CD4-positive, alpha-beta memory T cell (primary cell): ENCODE data around the gene UNK. TPM values are rescaled to one million over a fixed set of nuclear protein-coding genes. Genes with fewer than 3 reads are reported as not detected.

Experiments used
- CTCF ChIA-PET: fragments of 350-600 bp; sonication (Branson Sonifier 250); formaldehyde crosslinking; loops from one replicate; lab custom pipeline; 2021; ENCODE audit warnings: inconsistent platforms; ENCODE audit not compliant: partially characterized antibody; lab: Charles Lee
- POLR2A ChIA-PET: fragments of 350-600 bp; sonication (Branson Sonifier 250); formaldehyde crosslinking; loops from one replicate; lab custom pipeline; 2021; ENCODE audit not compliant: partially characterized antibody; lab: Charles Lee
- DNase-seq, 5 donors: peaks; one replicate each; pipeline versions ENCODE4 v3.0.0 to v3.0.0-alpha.2; 2020 to 2022; ENCODE audit warnings: mixed read lengths in 1 of 5
- H3K27ac ChIP-seq: one replicate; pipeline ENCODE4 v1.7.0; 2013; ENCODE audit warnings: low read depth, low read length
- H3K27me3 ChIP-seq: 2 replicates; pipeline ENCODE4 v1.7.0; 2013; ENCODE audit warnings: mild to moderate bottlenecking, low read length, moderate library complexity; ENCODE audit not compliant: insufficient read depth
- H3K36me3 ChIP-seq: 2 replicates; pipeline ENCODE4 v1.7.0; 2013; ENCODE audit warnings: mild to moderate bottlenecking, low read length, moderate library complexity; ENCODE audit not compliant: insufficient read depth
- H3K4me1 ChIP-seq: 2 replicates; pipeline ENCODE4 v1.7.0; 2013; ENCODE audit warnings: mild to moderate bottlenecking, low read length, moderate library complexity; ENCODE audit not compliant: insufficient read depth
- H3K4me3 ChIP-seq, 2 donors: one replicate each; pipeline ENCODE4 v1.7.0; 2013; ENCODE audit warnings: low read length in 2 of 2, mild to moderate bottlenecking in 1 of 2
- H3K9me3 ChIP-seq, 2 donors: one replicate each; pipeline ENCODE4 v1.7.0; 2013; ENCODE audit warnings: low read length in 2 of 2, control low read depth in 1 of 2; ENCODE audit not compliant: control insufficient read depth in 1 of 2
- H3K27ac Mint-ChIP-seq, 7 donors: one replicate each; pipeline ENCODE4 v1.8.0; 2020 to 2021; ENCODE audit warnings: mixed read lengths in 7 of 7, mild to moderate bottlenecking in 6 of 7, inconsistent platforms in 3 of 7, moderate library complexity in 3 of 7
- H3K27me3 Mint-ChIP-seq, 2 donors: one replicate each; pipeline ENCODE4 v1.8.0; 2020 to 2021; ENCODE audit warnings: mixed read lengths in 2 of 2
- H3K36me3 Mint-ChIP-seq, 2 donors: one replicate each; pipeline ENCODE4 v1.8.0; 2020 to 2021; ENCODE audit warnings: mixed read lengths in 2 of 2, inconsistent platforms in 1 of 2, mild to moderate bottlenecking in 1 of 2
- H3K4me1 Mint-ChIP-seq, 4 donors: one replicate each; pipeline ENCODE4 v1.8.0; 2020 to 2021; ENCODE audit warnings: mixed read lengths in 4 of 4, mild to moderate bottlenecking in 1 of 4
- H3K4me3 Mint-ChIP-seq, 8 donors: one replicate each; pipeline ENCODE4 v1.8.0; 2020 to 2021; ENCODE audit warnings: mixed read lengths in 8 of 8, mild to moderate bottlenecking in 7 of 8, moderate library complexity in 6 of 8, inconsistent platforms in 3 of 8
- H3K9me3 Mint-ChIP-seq, 8 donors: one replicate each; pipeline ENCODE4 v1.8.0; 2020 to 2021; ENCODE audit warnings: mixed read lengths in 8 of 8, mild to moderate bottlenecking in 5 of 8, inconsistent platforms in 3 of 8, moderate library complexity in 1 of 8
- intact Hi-C: fragments of 100-400 bp; cut with micrococcal nuclease; formaldehyde crosslinking; loops from one replicate; pipeline ENCODE4 v1.15.1; 2023
- polyA plus RNA-seq, 2 donors: library from polyadenylated mRNA; unstranded; fragments of 300-500 nt; fragmentation: Illumina TruSeq; gene quantifications; one replicate each; pipeline ENCODE4 v1.2.3, GENCODE V29; 2021
- total RNA-seq, 2 experiments: library from RNA; stranded (reverse); gene quantifications; one replicate each; pipeline ENCODE4 v1.2.3, GENCODE V29; 2021

The UNK gene
- total and polyA plus RNA-seq, 4 experiments from 2014 or later = 22.2 to 48.1 (median 34.4) TPM

GRCh38 chr17:75822119-75822799, 37.7 kb downstream of the UNK start:
- DNase-seq = peak in 4 of 5 donors; percentile 33 to 35 (median 34)
- CTCF ChIA-PET = interaction anchor here (0.6 to 1.7 kb wide), 2 partner anchors 10 to 26 kb away, joined by 3 to 5 read pairs; no protein-coding TSS in a partner anchor
- no peaks in the 10 kb centered on the region for H3K9me3 ChIP-seq
- H3K4me1 Mint-ChIP-seq = peaks cover 12 to 23% (median 16%) of the 10 kb centered on the region in 4 donors
- H3K27ac ChIP-seq = peak overlapping the region; percentile 26
- H3K36me3 Mint-ChIP-seq = peaks cover 27 to 42% of the 10 kb centered on the region in 2 donors
- no peaks in the 10 kb centered on the region for H3K27me3 Mint-ChIP-seq
- intact Hi-C loops = no loop called here
- POLR2A ChIA-PET = interaction anchor here (0.7 to 11.9 kb wide), 17 partner anchors 9 to 74 kb away, joined by 3 to 140 read pairs (median 6); partner anchors contain the start of genes GALK1, TRIM65, UNC13D and UNK
- peak overlapping the region in 2 of 8 donors; percentile 54 to 67 for H3K4me3 Mint-ChIP-seq
- H3K4me3 ChIP-seq = no peak overlapping the region
- H3K4me1 ChIP-seq = peaks cover 22% of the 10 kb centered on the region
- peak overlapping the region; percentile 78 to 91 (median 84) for H3K27ac Mint-ChIP-seq
- H3K36me3 ChIP-seq = peaks cover 38% of the 10 kb centered on the region
- H3K27me3 ChIP-seq = no peaks in the 10 kb centered on the region
- no peaks in the 10 kb centered on the region for H3K9me3 Mint-ChIP-seq

GRCh38 chr17:75822800-75823166, 38.2 kb downstream of the UNK start:
- no peak for DNase-seq
- H3K27ac ChIP-seq = peak overlapping the region; percentile 26
- Mint-ChIP-seq H3K27ac (peak overlapping the region in 2 of 7 donors; percentile 52 to 62), H3K36me3 (peaks cover 27 to 44% of the 10 kb centered on the region in 2 donors), H3K27me3 (no peaks in the 10 kb centered on the region), H3K4me3 (peak overlapping the region in 1 of 8 donors; percentile 54), H3K4me1 (peaks cover 12 to 24% (median 18%) of the 10 kb centered on the region in 4 donors), H3K9me3 (no peaks in the 10 kb centered on the region)
- intact Hi-C loops = no loop called here
- no peak overlapping the region for H3K4me3 ChIP-seq
- POLR2A ChIA-PET = interaction anchor here (0.7 to 11.9 kb wide), 16 partner anchors 9 to 73 kb away, joined by 3 to 140 read pairs (median 6); partner anchors contain the start of genes GALK1, TRIM65, UNC13D and UNK
- no peaks in the 10 kb centered on the region for H3K9me3 ChIP-seq
- H3K36me3 ChIP-seq = peaks cover 32% of the 10 kb centered on the region
- CTCF ChIA-PET = interaction anchor here (0.6 to 2.2 kb wide), 4 partner anchors 10 to 59 kb away, joined by 3 to 6 read pairs (median 4); partner anchors contain the start of gene GALK1
- H3K4me1 ChIP-seq = peaks cover 27% of the 10 kb centered on the region
- no peaks in the 10 kb centered on the region for H3K27me3 ChIP-seq

GRCh38 chr17:75823257-75824041, 38.8 kb downstream of the UNK start:
- ChIA-PET POLR2A (interaction anchor here (0.9 to 11.9 kb wide), 14 partner anchors 10 to 70 kb away, joined by 3 to 140 read pairs (median 6); partner anchors contain the start of genes GALK1, UNC13D, UNK and WBP2), CTCF (interaction anchor here (1.2 to 2.2 kb wide), 4 partner anchors 9 to 59 kb away, joined by 3 to 6 read pairs (median 5); partner anchors contain the start of gene GALK1)
- H3K27me3 ChIP-seq = no peaks in the 10 kb centered on the region
- Mint-ChIP-seq H3K27me3 (no peaks in the 10 kb centered on the region), H3K4me3 (no peak overlapping the region), H3K36me3 (peaks cover 26 to 46% of the 10 kb centered on the region in 2 donors), H3K27ac (peak overlapping the region in 3 of 7 donors; percentile 42 to 75 (median 42)), H3K4me1 (peaks cover 14 to 30% (median 23%) of the 10 kb centered on the region in 4 donors), H3K9me3 (no peaks in the 10 kb centered on the region)
- no peaks in the 10 kb centered on the region for H3K9me3 ChIP-seq
- H3K4me1 ChIP-seq = peaks cover 33% of the 10 kb centered on the region
- no peak overlapping the region for H3K4me3 ChIP-seq
- peaks cover 28% of the 10 kb centered on the region for H3K36me3 ChIP-seq
- no peak overlapping the region for H3K27ac ChIP-seq
- DNase-seq = no peak
- intact Hi-C loops = no loop called here

- peaks cover 14 to 30% (median 24%) of the 10 kb centered on the region in 4 donors for H3K4me1 Mint-ChIP-seq
- Histone ChIP-seq H3K4me3 (no peak overlapping the region), H3K9me3 (no peaks in the 10 kb centered on the region), H3K36me3 (peaks cover 24% of the 10 kb centered on the region), H3K27ac (no peak overlapping the region), H3K4me1 (peaks cover 33% of the 10 kb centered on the region), H3K27me3 (no peaks in the 10 kb centered on the region)
- no peaks in the 10 kb centered on the region for H3K9me3 Mint-ChIP-seq
- no peak overlapping the region for H3K4me3 Mint-ChIP-seq
- POLR2A ChIA-PET = interaction anchor here (1.0 to 26.2 kb wide), 11 partner anchors 9 to 71 kb away, joined by 3 to 556 read pairs (median 6); partner anchors contain the start of genes GALK1, UNC13D, UNK and WBP2
- no peaks in the 10 kb centered on the region for H3K27me3 Mint-ChIP-seq
- peak overlapping the region in 3 of 7 donors; percentile 42 to 75 (median 59) for H3K27ac Mint-ChIP-seq
- H3K36me3 Mint-ChIP-seq = peaks cover 20 to 41% of the 10 kb centered on the region in 2 donors
- intact Hi-C loops = no loop called here
- no peak for DNase-seq
- CTCF ChIA-PET = interaction anchor here (1.2 to 2.2 kb wide), 3 partner anchors 23 to 60 kb away, joined by 3 to 6 read pairs (median 5); partner anchors contain the start of gene GALK1
These were observed 39.5 kb downstream of the UNK start for GRCh38 chr17:75824050-75824552.

DNA sequence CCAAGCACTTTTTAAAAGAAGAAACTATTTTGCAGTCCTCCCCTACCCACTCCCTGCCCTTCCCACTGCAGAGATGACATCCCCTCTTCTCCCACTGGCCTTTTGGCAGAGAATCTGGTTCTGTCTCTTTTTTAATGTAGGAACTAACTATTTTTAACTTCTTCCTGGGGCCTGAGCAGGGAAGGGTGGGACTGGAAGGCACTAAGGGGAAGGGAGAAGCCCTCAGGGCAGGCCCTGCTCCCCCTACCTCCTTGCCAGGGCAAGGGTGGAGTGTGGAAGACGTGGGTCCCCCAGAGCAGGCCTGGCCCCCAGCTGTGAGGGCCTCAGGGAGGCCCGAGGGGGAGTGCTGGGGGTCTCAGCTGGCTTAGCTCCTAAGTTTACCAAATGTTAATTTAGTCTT, 40.1 kb downstream of the UNK start:
- Mint-ChIP-seq H3K4me3 (no peak overlapping the region), H3K9me3 (no peaks in the 10 kb centered on the region), H3K36me3 (peaks cover 16 to 37% of the 10 kb centered on the region in 2 donors), H3K4me1 (peaks cover 14 to 30% (median 23%) of the 10 kb centered on the region in 4 donors), H3K27ac (peak overlapping the region in 2 of 7 donors; percentile 22 to 59), H3K27me3 (no peaks in the 10 kb centered on the region)
- Histone ChIP-seq H3K4me1 (peaks cover 33% of the 10 kb centered on the region), H3K36me3 (peaks cover 22% of the 10 kb centered on the region), H3K4me3 (no peak overlapping the region), H3K27me3 (no peaks in the 10 kb centered on the region), H3K27ac (no peak overlapping the region), H3K9me3 (no peaks in the 10 kb centered on the region)
- intact Hi-C loops = no loop called here
- POLR2A ChIA-PET = interaction anchor here (0.7 to 26.2 kb wide), 8 partner anchors 8 to 71 kb away, joined by 3 to 556 read pairs (median 6); partner anchors contain the start of genes UNC13D, UNK and WBP2
- DNase-seq = no peak
- CTCF ChIA-PET = interaction anchor here (1.2 to 3.1 kb wide), 4 partner anchors 23 to 72 kb away, joined by 4 to 20 read pairs (median 12); partner anchors contain the start of genes GALK1, TRIM65 and UNK

GRCh38 chr17:75825149-75825552, 40.5 kb downstream of the UNK start:
- no peaks in the 10 kb centered on the region for H3K27me3 Mint-ChIP-seq
- peaks cover 14 to 30% (median 23%) of the 10 kb centered on the region in 4 donors for H3K4me1 Mint-ChIP-seq
- no peak for DNase-seq
- ChIA-PET CTCF (interaction anchor here (1.0 to 3.9 kb wide), 8 partner anchors 10 to 72 kb away, joined by 3 to 25 read pairs (median 13); partner anchors contain the start of genes GALK1, TRIM65 and UNK), POLR2A (interaction anchor here (0.7 to 26.2 kb wide), 8 partner anchors 8 to 72 kb away, joined by 3 to 556 read pairs (median 6); partner anchors contain the start of genes UNC13D, UNK and WBP2)
- Histone ChIP-seq H3K36me3 (peaks cover 26% of the 10 kb centered on the region), H3K27me3 (no peaks in the 10 kb centered on the region), H3K4me3 (no peak overlapping the region), H3K4me1 (peaks cover 33% of the 10 kb centered on the region), H3K9me3 (no peaks in the 10 kb centered on the region), H3K27ac (no peak overlapping the region)
- H3K36me3 Mint-ChIP-seq = peaks cover 13 to 37% of the 10 kb centered on the region in 2 donors
- no peak overlapping the region for H3K4me3 Mint-ChIP-seq
- no peaks in the 10 kb centered on the region for H3K9me3 Mint-ChIP-seq
- peak overlapping the region in 1 of 7 donors; percentile 41 for H3K27ac Mint-ChIP-seq
- intact Hi-C loops = no loop called here
